NCI-H345 (cell line): ENCODE results near the gene GPC4.

ENCODE experiments used
- DNase-seq: peaks from one replicate; lab custom pipeline; 2025; lab: John Stamatoyannopoulos, UW

The GPC4 gene

GRCh38 chrX:133410550-133410949, 4.7 kb downstream of the GPC4 start:
- no peak for DNase-seq

- no peak for DNase-seq
Observed at GRCh38 chrX:133405498-133406185, 9.6 kb downstream of the GPC4 start.

- no peak for DNase-seq
Observed at GRCh38 chrX:133403984-133404383, 11.3 kb downstream of the GPC4 start.

GRCh38 chrX:133402830-133403625, 12.3 kb downstream of the GPC4 start:
- DNase-seq, result no peak

GRCh38 chrX:133402042-133402453, 13.2 kb downstream of the GPC4 start:
- no peak for DNase-seq

- DNase-seq, result no peak
Observed at GRCh38 chrX:133401536-133401935, 13.8 kb downstream of the GPC4 start.

GRCh38 chrX:133399411-133399810, 15.9 kb downstream of the GPC4 start:
- no peak for DNase-seq

GRCh38 chrX:133394765-133395164, 20.5 kb downstream of the GPC4 start:
- DNase-seq, result no peak

- DNase-seq, result no peak
Observed at GRCh38 chrX:133392671-133393070, 22.6 kb downstream of the GPC4 start.

- DNase-seq, result no peak
Observed at GRCh38 chrX:133391111-133391510, 24.2 kb downstream of the GPC4 start.

GRCh38 chrX:133390676-133391075, 24.6 kb downstream of the GPC4 start:
- no peak for DNase-seq

GRCh38 chrX:133389975-133390374, 25.3 kb downstream of the GPC4 start:
- DNase-seq, result no peak

- DNase-seq, result no peak
Observed at GRCh38 chrX:133384454-133384853, 30.8 kb downstream of the GPC4 start.

GRCh38 chrX:133380711-133381619, 34.3 kb downstream of the GPC4 start:
- DNase-seq, result no peak

GRCh38 chrX:133376422-133376821, 38.9 kb downstream of the GPC4 start:
- no peak for DNase-seq

- DNase-seq, result no peak
Observed at GRCh38 chrX:133375615-133376340, 39.5 kb downstream of the GPC4 start.

- DNase-seq, result no peak
Observed at GRCh38 chrX:133374874-133375387, 40.4 kb downstream of the GPC4 start.

GRCh38 chrX:133373386-133374079, 41.8 kb downstream of the GPC4 start:
- no peak for DNase-seq

- no peak for DNase-seq
Observed at GRCh38 chrX:133370696-133371275, 44.5 kb downstream of the GPC4 start.

- DNase-seq, result no peak
Observed at GRCh38 chrX:133369065-133369464, 46.2 kb downstream of the GPC4 start.

- no peak for DNase-seq
Observed at GRCh38 chrX:133366735-133367134, 48.6 kb downstream of the GPC4 start.
